ENCODE results near the gene SORBS2.

DNA sequence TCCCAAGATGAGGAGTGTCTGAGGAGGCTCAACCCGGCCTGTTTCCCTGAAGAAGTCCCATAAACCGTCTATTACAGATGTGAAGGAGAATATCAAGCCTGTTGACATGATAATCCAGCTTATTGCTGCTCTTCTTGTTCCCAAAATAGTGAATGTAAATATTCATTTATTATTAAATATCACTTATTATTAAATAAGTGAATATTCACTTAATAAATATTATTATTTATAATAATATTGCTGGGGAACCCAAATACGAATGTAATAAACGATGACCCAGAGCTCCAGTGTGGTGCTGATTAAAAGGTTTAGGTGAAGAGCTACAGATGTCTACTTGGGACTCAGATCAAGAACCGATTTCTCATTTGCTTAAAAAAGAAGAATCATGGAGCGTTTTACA is 23.8 kb upstream of the SORBS2 start:
- TF ChIP-seq CTCF (IDR thresholded peaks at IDR 0.05), result no peak
- no peak for TF ChIP-seq POLR2A (IDR thresholded peaks at IDR 0.05)
